HepG2 (cell line): ENCODE data around the gene PGC. TPM values are rescaled to one million over a fixed set of nuclear protein-coding genes. Genes with fewer than 3 reads are reported as not detected.

Experiments used
- AHR ChIP-seq: IDR thresholded peaks from 2 replicates; pipeline ENCODE4 v1.6.1; 2018; ENCODE audit warnings: missing genetic modification reagents, missing compliant biosample characterization
- HNRNPL ChIP-seq: fragments of 200-400 bp; formaldehyde crosslinking; IDR thresholded peaks from 2 replicates; pipeline ENCODE4 v1.6.1; 2017; ENCODE audit warnings: mild to moderate bottlenecking, low read depth, low read length
- NR2C2 ChIP-seq: sonication (generic); formaldehyde crosslinking; IDR thresholded peaks from 2 replicates; pipeline ENCODE4 v1.4.0; 2020; ENCODE audit warnings: missing genetic modification reagents, mild to moderate bottlenecking, moderate library complexity, borderline replicate concordance
- NR2F6 ChIP-seq, 2 experiments: IDR thresholded peaks; 2 replicates each; pipeline ENCODE4 v1.6.1; 2016; ENCODE audit warnings: antibody characterized with exemption in 1 of 2, mild to moderate bottlenecking in 1 of 2
- RFX1 ChIP-seq: fragments of 450-650 bp; IDR thresholded peaks from 2 replicates; pipeline ENCODE4 v1.6.1; 2017
- SMAD9 ChIP-seq: sonication (generic); formaldehyde crosslinking; IDR thresholded peaks from 2 replicates; pipeline ENCODE4 v1.5.1; 2020; ENCODE audit warnings: mild to moderate bottlenecking, missing genetic modification reagents
- ZBTB38 ChIP-seq: sonication (generic); formaldehyde crosslinking; IDR thresholded peaks from 2 replicates; pipeline ENCODE4 v1.5.1; 2020; ENCODE audit warnings: mild to moderate bottlenecking, missing genetic modification reagents
- ZGPAT ChIP-seq: IDR thresholded peaks from 2 replicates; pipeline ENCODE4 v1.6.1; 2016; ENCODE audit warnings: mild to moderate bottlenecking
- ZNF687 ChIP-seq: sonication (generic); formaldehyde crosslinking; IDR thresholded peaks from 2 replicates; pipeline ENCODE4 v1.5.1; 2020; ENCODE audit warnings: mild to moderate bottlenecking, missing genetic modification reagents, moderate library complexity
- ZNF768 ChIP-seq: sonication (generic); formaldehyde crosslinking; IDR thresholded peaks from 2 replicates; pipeline ENCODE4 v1.4.0; 2020; ENCODE audit warnings: missing genetic modification reagents
- ZNF850 ChIP-seq: sonication (generic); formaldehyde crosslinking; conservative IDR thresholded peaks from 2 replicates; pipeline ENCODE4 v1.9.0; 2021; ENCODE audit warnings: mild to moderate bottlenecking, missing genetic modification reagents
- polyA plus RNA-seq, 8 experiments: library from polyadenylated mRNA; depleted of rRNA in 3 of 8; stranded (reverse) in 7 of 8; unstranded in 1 of 8; fragments of >200 nt; fragmentation: Illumina TruSeq in 4 of 8; extraction: Trizol in 4 of 8; gene quantifications; 2 replicates each; pipeline versions ENCODE4 v1.2.1 to v1.2.3, GENCODE V29; 2011 to 2016; ENCODE audit warnings: low read depth in 4 of 8, missing spikeins in 1 of 8, mixed read lengths in 1 of 8; ENCODE audit not compliant: insufficient read depth in 1 of 8
- total RNA-seq, 5 experiments: library from RNA; depleted of rRNA; stranded (reverse); fragments of >200 nt; fragmentation: Illumina TruSeq; extraction: Trizol; gene quantifications; 2 replicates each; pipeline ENCODE4 v1.2.3, GENCODE V29; 2016; ENCODE audit warnings: low read depth in 1 of 5

The PGC gene
- total and polyA plus RNA-seq, 2 of the 13 experiments (the other 11 are each of a cell fraction or from before 2014, with no cell fraction given) = 426 to 502 TPM

- TF ChIP-seq ZGPAT (CRISPR knock-in tag) = no peak
- peak; percentile 74; the same call in 1 of the 2 replicates for TF ChIP-seq ZNF768
- 0 out of 2 replicates have a peak, but pooled peaks have one; percentile 35 for TF ChIP-seq AHR (CRISPR knock-in tag)
- peak; percentile 50; the same call in 1 of the 2 replicates for TF ChIP-seq ZBTB38 (CRISPR knock-in tag)
- TF ChIP-seq SMAD9 (CRISPR knock-in tag) = no peak
- TF ChIP-seq ZNF850 = no peak
- TF ChIP-seq NR2F6 (IDR thresholded peaks at IDR 0.05) = peak; percentile 41; the same call in 1 of the 2 replicates
- TF ChIP-seq NR2F6 (CRISPR knock-in tag; IDR thresholded peaks at IDR 0.05) = no peak
- peak; percentile 65; the same call in 1 of the 2 replicates for TF ChIP-seq HNRNPL
- no peak for TF ChIP-seq RFX1
- TF ChIP-seq ZNF687 (CRISPR knock-in tag) = peak; percentile 41
- 0 out of 2 replicates have a peak, but pooled peaks have one; percentile 4 for TF ChIP-seq NR2C2
- TF ChIP-seq, all 625 proteins: peak for 15
Observed at GRCh38 chr6:41744236-41744787, 2.9 kb downstream of the PGC start (continued).
